ENCODE results near the gene PCDH9.

DNA sequence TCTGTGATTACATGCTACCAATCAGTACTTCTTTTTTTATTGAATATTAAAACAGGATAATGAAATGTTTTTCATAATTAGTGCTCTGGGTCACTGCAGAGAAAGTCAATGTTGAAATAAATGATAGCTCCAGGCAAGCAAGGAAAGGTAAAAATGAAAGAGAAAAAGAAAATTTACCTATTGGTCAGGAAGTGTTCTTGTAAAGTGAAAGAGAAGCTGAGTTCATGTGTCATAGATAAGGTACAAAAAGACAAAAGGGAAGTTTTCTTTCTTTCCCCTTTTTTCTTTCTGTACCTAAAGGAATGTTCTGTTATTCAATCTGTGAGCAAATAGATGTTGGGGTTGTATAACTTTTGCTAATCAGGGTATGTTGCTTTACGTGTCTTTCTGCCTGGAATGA lies 197.0 kb downstream of the PCDH9 start:
- TF ChIP-seq EZH2 (IDR thresholded peaks at IDR 0.05; ENCODE audit: borderline replicate concordance, low read length): no peak
- TF ChIP-seq, protein P1, sequence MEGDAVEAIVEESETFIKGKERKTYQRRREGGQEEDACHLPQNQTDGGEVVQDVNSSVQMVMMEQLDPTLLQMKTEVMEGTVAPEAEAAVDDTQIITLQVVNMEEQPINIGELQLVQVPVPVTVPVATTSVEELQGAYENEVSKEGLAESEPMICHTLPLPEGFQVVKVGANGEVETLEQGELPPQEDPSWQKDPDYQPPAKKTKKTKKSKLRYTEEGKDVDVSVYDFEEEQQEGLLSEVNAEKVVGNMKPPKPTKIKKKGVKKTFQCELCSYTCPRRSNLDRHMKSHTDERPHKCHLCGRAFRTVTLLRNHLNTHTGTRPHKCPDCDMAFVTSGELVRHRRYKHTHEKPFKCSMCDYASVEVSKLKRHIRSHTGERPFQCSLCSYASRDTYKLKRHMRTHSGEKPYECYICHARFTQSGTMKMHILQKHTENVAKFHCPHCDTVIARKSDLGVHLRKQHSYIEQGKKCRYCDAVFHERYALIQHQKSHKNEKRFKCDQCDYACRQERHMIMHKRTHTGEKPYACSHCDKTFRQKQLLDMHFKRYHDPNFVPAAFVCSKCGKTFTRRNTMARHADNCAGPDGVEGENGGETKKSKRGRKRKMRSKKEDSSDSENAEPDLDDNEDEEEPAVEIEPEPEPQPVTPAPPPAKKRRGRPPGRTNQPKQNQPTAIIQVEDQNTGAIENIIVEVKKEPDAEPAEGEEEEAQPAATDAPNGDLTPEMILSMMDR (conservative IDR thresholded peaks at IDR 0.05 in 1 of 2, IDR thresholded peaks at IDR 0.05 in 1 of 2; ENCODE audit: extremely low read depth in 1 of 2, insufficient read depth in 1 of 2, low read depth in 1 of 2, low read length in 2 of 2): no peak

All from mammary epithelial cell (primary cell).